GM12892 (cell line): ENCODE data around the gene ACSF3.

ENCODE experiments used
- POLR2A ChIP-seq: IDR thresholded peaks from 2 replicates; pipeline ENCODE4 v1.6.1; 2011; ENCODE audit warnings: low read depth, low read length, control low read depth
- POLR2AphosphoS5 ChIP-seq: IDR thresholded peaks from 2 replicates; pipeline ENCODE4 v1.6.1; 2011; ENCODE audit warnings: low read depth, low read length, control low read depth
- TAF1 ChIP-seq: IDR thresholded peaks from 2 replicates; pipeline ENCODE4 v1.6.1; 2011; ENCODE audit warnings: low read depth, mild to moderate bottlenecking, control low read depth, low read length, borderline replicate concordance

DNA sequence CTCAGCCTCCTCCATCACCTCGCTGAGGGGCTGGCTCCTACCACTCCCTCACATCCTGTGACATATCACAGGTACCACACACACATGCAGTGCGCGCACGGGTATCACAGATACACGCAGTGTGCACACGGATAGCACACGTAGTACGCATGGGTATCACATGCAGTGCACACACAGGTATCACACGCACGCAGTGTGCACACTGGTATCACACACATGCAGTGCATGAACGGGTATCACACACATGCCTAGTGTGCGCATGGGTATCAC, 30.1 kb downstream of the ACSF3 start:
- TF ChIP-seq TAF1 = no peak
- no peak for TF ChIP-seq POLR2A
- TF ChIP-seq POLR2AphosphoS5 = no peak
